Effector CD4-positive, alpha-beta T cell (primary cell): Measurements from ENCODE around the gene SEMA4B.
"Not testable (repeated sequence)": the region's sequence is repeated elsewhere in the genome, so short reads cannot be mapped to it uniquely, and the experiment has no call there.

Experiments used
- DNase-seq: peaks from one replicate; pipeline ENCODE4 v3.0.0-alpha.2; 2020

Gene SEMA4B

DNA sequence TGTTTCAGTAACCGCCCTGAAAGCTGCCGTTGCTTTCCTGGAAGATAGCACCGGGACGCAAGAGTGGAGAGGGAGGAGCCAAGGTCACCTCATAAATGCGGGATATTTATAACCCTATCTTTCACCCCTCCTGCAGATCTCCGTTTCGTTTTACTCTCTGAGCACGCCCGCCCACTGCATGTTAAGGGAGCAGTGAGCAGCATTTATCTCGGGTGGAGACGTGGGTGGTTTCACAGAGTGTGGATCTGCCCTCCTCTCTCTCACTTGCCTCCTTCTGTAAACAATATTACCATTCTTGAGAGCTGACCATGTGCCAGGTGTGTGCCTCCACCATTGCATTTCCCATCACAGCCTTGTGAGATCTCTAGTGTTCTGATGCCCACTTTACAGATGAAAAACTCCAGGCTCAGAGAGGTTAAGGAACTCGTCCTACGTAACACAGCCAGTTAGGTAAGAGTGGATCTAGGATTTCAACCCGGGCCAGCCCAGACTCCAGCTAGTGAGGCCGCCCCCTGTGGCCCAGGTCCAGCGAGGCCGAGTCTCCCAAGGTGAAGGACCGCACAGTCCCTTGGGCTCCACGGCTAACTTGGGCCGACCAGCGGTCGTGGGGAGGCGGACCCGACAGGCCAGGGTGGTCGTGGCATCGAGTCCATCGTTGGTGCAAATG, 16.9 kb upstream of the SEMA4B start:
- DNase-seq, result no peak

DNA sequence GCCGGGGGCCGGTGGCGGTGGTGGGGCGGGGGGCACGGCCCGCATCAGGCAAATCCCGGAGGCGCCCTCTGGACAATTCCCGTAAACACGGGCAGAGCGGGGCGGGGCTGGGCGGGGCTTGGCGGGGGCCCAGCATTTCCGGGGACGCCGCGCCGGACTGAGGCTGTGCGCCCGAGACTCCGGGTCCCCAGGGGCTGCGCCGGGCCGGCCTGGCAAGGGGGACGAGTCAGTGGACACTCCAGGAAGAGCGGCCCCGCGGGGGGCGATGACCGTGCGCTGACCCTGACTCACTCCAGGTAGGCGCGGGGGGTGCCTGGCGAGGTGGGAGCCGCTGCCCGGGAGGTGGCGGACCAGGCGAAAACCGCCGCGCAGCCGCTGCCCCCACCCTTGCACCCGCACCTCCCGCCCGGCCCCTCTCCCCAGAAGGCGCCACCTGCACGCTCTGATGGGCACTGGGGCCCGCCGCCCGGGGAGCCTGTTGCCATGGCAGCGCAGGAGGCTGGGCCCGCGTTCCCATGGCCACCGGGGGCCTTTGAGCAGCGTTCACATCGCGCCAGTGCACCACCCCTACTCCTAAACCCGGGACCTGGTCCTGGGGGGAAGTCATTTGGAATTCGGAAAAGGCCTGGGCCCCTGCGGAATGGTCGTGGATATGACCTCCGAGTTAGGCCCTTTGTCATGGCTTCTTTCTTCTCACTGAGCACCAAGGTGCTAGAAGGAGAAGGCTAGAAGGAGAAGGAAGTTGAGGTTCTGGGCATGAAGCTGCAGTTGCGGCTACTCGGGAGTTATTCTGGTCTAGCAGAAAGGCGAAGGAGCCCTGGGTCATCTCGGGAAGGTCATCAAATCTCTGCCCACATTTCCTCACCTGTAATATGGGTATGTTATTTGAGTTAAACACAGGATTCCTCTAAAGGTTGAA, 16.1 kb upstream of the SEMA4B start:
- DNase-seq, result peak; percentile 39

DNA sequence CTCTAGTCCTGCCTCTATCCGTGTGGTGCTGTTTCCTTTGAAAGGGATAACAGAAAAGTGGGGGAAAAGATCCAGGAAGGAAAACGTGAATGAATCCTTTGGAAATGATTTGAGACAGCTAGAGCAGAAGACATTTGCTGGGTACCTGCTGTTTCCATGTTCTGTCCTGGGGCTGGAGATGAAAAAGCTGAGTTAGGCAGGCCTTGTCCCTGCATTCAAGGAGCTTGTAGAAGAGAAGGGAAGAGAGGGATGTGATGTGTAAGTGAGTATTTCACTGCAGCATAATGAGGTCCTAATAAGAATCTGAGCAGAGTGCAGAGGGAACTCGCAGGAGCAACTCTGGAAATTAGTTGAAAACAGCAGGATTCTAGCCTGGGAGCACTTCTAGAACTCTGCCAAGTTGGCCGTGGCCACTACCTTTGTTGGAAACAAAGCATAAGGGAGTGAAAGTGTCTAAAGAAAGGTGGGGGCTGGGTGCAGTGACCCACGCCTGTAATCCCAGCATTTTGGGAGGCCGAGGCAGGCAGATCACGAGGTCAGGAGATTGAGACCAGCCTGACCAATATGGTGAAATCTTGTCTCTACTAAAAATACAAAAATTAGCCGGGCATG, 13.8 kb upstream of the SEMA4B start:
- DNase-seq, result no peak

GRCh38 chr15:90188065-90188464, 13.1 kb upstream of the SEMA4B start:
- DNase-seq, result not testable (repeated sequence)

- DNase-seq, result no peak
Observed at GRCh38 chr15:90188914-90189748, 12.0 kb upstream of the SEMA4B start.

DNA sequence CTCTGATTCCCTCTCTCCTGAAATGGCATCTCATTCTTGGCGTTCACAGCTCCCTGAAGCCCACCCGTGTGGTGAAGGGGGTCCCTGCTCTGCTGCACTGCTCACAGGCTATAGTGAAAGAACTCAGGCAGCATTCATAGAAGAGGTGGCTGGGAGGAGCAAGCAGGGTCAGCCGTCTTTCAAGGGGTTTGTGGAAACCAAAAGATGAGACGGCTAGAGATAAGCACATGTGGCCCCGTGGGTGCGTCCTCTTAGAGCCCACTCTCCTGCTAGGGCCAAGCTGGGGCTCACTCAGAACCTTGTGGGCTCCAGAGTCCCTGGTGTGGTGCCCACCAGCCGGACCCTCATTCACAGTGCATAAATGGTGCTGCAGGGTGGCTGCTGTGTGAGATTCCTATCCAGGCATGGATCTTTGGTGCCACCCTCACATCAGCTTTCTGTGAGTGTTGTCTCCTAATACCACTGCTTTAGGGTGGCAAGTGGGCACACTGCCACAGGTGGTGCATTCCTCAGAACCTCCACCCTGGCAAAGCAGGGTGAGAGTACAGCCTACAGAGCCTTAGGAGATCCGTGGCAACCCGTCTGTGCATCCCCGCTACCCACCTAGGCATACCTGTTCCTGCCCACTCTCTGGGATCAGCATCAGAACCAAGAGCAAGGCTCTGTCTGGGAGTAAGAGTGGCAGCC, 11.2 kb upstream of the SEMA4B start:
- no peak for DNase-seq

DNA sequence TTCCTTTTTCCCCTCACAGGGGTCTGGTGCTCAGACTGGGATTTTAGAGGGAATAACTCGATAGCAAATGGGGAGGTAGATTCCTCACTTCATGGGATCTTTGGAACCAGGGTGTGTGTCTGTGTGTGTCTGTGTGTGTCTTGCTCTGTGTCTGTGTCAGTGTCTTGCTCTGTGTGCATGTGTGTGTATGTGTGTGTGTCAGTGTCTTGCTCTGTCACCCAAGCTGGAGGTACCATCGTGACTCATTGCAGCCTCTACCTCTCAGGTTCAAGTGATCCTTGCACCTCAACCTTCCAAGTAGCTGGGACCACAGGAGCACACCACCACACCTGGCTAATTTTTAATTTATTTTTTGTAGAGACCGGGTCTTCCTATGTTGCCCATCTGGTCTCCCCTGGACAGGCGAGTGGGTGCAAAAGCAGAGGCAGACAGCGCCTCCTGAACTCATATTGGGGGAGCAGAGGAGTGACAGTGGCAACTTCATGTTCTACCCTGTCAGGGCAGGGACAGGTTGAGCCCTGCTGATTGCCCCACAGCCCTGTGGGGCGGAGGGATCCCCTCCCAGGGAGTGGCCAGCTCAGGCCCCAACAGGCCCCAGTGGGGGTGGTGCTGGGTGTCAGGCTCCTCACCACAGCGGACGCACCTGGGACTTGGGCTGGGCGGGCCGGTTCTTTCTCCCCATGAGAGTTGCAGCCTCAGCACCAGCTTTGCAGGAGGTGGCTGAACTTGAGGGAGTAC, 10.4 kb upstream of the SEMA4B start:
- DNase-seq, result no peak

DNA sequence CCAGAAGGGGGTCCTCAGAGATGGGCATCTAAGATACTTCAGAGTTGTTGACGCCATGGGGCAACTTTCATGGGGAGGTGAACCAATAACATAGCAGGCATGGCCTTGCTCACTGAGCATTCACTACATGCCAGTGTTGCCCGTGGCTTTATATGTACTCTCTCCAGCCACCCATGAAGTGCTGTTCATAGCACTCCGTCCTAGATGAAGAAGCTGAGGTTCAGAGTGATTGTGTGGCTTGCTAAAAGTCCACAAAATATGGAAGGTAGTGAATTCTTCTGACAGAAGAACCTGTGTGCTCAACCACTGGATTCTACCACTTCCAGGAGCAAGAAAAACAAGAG, 9.8 kb upstream of the SEMA4B start:
- DNase-seq, result no peak

GRCh38 chr15:90191794-90192509, 9.2 kb upstream of the SEMA4B start:
- DNase-seq, result no peak

DNA sequence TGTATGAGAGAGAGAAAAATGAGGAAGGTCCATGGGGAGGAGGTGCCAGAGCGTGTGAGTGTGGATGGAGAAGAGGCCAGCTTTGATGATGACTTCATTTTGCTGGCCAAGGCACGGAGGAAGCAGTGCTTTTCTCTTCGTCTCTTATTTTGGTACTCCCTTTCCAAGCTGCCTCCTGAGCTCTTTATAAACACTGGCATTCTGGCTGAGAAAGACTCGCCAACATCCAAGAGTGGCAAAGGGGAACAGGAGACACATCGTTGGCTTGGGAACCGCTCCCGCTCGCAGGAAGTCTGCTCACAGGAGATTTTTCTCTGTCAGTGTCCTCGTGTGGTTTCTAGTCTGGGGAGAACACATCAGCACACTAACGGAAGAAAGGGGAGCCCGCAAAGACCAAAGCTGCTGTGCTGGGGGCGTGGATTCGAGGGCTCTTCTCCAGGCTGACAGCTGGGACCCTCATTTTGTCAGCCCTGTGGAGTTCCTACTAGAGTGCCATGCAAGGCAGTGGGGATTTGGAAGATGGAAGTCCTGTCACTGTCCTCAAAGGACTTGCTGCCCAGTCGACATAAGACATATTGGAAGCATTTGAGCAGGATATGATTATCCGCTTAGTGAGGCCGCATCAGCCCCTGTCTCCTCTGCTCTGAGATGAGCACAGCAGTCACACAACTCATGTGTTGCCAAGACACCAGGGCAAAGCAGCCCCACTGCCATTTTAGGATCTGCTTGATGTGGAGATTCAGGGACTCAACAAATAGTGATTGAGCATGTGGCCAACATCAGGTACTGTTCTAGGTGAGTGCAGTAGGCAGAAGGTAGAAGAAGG, 8.0 kb upstream of the SEMA4B start:
- DNase-seq, result no peak

DNA sequence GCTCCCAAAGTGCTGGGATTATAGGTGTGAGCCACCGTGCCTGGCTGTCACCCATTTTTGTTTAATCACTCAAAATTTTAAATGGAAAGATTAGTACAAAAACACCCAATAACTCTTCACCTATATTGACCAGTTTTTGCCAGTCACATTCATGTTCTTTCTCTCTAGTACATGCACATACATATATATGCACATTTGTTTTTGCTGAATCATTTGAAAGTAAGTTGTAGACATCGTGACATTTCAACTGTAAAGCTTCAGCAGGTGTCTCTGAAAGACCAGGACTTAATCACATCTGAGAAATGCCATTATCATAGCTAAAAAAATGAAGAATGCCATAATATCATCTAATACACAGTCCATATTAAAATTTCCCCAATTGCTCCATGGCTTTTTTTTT, 6.5 kb upstream of the SEMA4B start:
- DNase-seq, result no peak

GRCh38 chr15:90200534-90201129, 498 bp upstream of the SEMA4B start:
- DNase-seq, result no peak

- no peak for DNase-seq
Observed at GRCh38 chr15:90201944-90202375, 830 bp downstream of the SEMA4B start.

GRCh38 chr15:90202929-90203328, 1.8 kb downstream of the SEMA4B start:
- DNase-seq, result no peak

DNA sequence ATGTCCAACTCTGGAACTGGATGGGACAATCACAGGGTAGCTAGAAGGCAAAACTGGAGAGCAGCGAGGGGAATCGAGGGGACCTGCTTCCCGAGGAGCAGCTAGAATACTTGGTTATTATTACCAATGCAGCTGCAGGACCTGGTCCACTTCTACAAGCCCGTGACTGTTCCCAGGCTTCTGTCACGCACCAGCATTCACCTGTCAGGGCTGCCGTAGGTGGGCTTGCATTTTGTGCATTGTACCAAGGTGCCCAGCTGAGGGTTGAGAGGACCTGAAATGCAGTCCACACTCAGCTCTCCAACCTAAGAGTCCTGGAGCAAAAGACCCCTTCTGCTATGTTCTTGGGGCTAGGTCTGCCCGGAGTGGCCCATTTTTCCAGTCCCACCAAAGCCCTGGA, 2.3 kb downstream of the SEMA4B start:
- DNase-seq, result no peak

DNA sequence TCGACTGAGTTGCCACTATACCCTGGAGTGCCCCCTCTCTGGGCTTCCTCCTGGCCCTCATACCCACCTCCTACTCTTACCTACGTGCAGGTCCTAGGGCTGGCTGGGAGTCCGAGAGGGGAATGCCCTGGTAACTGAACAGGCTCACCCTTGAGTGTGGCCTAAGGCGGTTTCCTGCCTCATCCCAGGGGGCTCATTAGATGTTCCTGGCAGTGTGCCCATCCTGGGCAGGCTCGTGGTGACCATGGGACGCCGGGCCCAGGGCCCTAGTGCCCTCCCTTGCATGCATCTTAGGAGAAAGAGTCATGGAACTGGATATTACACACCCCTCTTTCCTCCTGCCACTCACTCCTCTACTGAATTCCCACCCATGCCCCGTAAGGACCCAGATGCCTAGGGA, 2.8 kb downstream of the SEMA4B start:
- DNase-seq, result no peak

DNA sequence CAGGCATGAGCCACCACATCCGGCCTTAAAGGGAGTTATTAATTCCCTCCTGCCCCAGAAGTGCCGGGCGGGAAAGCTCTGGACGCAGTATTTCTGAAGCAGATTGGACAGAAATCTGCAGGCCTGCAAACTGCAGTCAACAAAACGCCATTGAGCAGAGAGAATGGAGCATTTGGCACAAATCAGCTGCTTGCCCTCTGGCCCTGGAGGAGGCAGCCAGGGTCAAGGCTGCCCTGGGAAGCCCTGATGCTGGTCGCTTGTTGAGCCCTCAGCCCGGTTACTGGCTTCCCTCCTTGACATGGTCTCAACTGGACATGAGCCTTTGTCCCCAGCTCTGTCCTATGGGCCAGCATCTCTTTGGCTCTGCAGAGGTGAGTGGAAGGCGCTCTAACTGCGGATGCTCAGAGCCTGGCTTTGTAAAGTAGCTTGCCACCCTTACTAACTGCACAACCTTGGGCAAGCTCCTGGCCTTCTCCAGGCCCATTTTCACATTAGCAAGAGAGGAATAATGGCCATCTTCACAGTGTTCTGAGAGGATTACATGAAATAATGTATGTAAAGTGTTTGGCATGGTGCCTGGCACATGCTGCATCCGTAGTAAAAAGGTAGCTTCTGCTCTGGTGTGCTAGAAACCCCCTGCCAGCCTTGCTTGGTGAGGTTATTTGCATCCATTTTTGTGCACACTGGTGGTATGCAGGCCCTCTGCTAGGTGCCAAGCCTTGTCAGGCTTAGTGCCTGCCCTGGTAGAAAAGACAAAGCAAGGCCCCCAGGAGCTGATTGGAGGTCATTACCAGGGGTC, 4.1 kb downstream of the SEMA4B start:
- DNase-seq, result no peak

- no peak for DNase-seq
Observed at GRCh38 chr15:90205886-90206285, 4.8 kb downstream of the SEMA4B start.

GRCh38 chr15:90207252-90207651, 6.1 kb downstream of the SEMA4B start:
- DNase-seq, result no peak
